ENCODE results near the gene NTM. TPM values are rescaled to one million over a fixed set of nuclear protein-coding genes. Genes with fewer than 3 reads are reported as not detected.
A peak's percentile ranks its signal among the peaks of the same experiment; 100 is the strongest.
"Not testable (repeated sequence)": the region's sequence is repeated elsewhere in the genome, so short reads cannot be mapped to it uniquely, and the experiment has no call there.

NTM gene
- total RNA-seq, 1 donor from 2014 or later, result 0.51 TPM

DNA sequence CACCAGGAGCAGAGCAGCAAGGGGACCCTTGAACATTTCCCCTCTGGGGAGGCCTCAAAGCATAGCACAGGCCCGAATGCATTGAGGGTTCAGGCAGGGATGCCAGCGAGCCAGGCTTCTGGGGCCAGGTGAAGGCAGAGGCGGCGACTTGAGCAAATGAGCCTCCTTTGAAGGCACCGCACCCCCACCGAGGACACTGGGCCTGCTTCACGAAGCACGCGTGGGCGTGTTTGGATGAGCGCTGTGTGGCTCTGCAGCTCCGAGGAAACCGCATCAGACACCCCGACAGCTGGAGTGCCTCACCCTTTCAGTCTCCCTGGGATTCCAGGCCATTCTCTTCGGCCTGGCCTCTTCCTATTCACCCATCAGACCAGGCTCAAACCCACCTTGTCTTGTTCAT is 301.8 kb downstream of the NTM start:
- no peak for DNase-seq

DNA sequence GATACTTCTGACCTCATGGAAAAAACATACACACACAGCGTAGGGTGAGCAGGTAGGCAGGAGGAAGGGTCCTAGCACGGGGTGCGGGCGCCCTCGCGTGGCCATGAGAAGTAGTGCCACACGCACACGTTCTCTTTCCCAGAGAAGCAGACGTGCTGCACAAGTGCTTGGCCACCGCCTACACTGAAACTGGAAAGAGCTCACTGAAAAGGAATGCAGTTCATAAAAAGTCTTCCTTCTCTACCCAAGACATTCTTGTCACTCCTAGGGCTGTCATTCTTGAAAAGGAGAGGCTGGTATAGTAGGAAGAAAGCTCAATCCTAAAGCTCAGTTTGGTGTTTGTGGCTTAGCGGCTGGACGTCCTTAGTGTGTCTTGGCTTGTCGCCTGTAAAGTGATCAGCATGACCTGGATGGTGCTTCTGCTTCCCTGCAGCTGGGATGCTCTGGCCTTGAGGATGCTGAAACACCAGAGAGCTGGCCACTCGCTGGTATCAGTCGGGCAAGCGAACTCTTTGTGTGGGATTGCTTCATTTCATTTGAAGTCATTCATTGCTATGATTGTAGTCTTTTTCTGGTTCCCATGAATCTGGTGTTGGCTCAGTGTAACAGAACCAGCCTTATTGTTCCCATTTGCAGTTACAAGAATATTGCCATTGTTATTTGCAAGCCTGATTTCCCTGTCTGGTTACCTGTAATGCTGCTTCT is 303.8 kb downstream of the NTM start:
- DNase-seq, result peak; percentile 76

DNA sequence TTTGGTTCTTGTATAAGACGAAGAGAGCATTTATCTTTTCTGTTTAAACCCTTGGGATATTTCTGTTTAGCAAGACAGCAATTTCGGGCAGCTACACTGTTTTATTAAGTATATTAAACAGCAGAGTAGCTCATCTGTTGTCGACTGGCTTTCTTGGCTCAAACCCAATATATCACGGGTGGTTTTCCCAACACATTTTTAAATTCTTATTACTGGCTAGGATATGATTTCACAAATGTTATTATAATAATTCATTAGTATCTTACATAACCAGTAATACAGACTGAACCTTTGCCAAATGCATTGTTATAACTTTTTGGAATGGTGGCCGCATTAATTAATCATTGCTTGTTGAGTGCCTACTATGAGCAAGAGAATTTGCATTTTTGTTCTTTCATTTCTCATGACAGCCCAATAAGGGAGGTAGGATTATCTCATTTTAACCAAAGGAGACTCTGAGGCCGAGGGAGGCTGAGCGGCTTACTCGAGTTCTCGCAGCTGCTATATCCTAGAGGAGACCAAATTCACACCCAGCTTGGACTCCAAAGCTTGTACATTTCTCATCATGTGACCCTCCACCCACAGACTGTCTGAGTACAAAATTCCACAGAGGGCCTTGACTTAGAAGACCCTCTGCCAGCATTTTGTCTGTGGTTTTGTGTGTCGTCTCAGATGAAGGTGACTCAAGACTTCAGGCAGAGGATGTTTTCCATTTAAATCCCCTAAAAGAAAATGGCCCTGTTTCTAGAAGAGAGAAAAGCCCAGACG is 304.9 kb downstream of the NTM start:
- DNase-seq, result no peak

DNA sequence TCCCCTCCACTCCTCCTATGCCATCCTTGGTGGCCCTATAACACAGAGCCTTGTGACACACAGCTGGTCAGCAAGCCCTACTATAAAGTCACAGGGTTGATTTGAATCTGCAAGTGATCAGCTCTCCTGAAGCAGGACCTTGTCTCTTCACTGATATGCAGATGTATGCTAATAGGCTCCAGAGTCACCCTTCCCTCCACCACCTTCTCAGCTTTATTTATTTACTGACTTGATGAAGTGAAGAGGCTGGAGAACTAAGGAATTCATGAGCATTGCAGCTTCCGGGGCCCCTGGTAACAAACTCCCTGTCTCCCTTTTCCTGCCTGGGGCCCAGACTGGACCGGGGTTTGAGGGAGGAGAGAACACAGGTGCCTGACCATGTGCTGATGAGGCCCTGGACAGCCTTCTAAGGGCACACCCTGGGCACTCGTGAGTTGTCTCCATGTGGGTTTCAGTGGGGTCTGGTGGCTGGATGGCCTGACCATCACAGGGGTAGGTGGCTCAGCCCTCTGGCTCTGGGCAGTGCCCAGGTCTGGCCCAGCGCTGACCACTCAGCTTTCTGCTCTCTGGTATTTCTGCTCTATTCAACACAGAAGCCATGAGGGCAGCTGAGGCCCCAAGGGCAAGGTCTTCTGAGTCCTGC is 307.5 kb downstream of the NTM start:
- no peak for DNase-seq

DNA sequence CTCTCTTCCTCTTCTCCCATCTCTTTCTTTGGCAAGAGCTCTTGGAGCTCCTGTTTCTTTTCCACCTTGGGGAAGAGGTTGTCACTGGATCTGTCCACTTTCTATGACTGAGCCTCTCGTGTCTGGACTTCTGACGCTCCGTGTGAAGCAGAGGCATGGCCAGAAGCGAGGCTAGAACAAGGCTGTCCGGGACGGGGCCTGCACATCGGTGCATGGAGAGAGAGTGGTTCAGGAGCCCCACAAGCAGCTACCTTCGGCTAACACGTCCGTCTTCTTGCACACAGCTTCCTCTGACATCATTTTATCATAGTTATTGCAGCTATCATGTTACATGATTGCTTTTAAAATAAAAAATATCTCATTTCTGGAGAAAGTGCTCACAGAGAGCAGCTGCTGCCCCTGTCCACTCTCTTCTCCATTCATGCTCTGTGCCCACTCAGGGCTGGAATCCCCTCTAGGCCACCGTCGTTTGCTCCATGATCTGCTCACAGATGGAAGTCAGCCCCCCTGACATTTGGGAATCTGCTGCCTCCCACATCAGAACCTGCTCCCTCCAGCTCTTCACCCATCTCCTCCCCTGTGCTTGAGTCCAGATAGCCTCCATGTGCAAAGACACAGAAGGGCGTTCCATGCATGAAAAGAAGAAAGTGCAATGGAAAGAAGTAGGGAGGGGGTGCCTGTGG is 308.4 kb downstream of the NTM start:
- no peak for DNase-seq

DNA sequence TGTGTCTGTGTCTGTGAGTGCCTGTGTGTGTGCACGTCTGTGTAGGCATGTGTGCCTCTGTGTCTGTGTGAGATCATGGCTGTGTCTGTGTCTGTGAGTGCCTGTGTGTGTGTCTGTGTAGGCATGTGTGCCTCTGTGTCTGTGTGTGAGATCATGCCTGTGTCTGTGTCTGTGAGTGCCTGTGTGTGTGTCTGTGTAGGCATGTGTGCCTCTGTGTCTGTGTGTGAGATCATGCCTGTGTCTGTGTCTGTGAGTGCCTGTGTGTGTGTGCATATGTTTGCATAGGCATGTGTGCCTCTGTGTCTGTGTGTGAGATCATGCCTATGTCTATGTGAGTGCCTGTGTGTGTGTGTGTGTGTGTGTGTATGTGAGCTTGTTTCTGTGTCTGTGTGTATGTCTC is 310.0 kb downstream of the NTM start:
- not testable (repeated sequence) for DNase-seq

DNA sequence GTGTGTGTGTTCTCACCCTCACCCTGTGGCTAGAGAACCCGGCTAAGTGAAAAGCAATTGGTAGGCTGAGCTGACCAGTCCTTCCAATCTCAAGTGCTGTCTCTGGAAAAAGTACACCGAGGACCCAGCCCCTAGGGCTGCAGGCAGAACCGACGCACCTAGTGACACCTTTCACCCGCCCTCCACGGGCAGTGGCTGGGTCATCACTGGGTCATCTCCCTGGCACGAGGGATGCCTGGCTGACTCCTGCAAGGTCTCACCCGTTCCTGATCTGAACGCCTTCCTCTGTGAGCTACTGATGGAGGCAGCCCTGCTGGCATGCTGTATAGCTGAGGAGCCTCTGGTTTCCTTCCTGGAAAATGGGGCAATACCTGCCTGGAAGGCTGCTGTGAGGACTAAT is 311.5 kb downstream of the NTM start:
- no peak for DNase-seq

GRCh38 chr11:131682373-131683015 is 312.1 kb downstream of the NTM start:
- DNase-seq, result no peak

DNA sequence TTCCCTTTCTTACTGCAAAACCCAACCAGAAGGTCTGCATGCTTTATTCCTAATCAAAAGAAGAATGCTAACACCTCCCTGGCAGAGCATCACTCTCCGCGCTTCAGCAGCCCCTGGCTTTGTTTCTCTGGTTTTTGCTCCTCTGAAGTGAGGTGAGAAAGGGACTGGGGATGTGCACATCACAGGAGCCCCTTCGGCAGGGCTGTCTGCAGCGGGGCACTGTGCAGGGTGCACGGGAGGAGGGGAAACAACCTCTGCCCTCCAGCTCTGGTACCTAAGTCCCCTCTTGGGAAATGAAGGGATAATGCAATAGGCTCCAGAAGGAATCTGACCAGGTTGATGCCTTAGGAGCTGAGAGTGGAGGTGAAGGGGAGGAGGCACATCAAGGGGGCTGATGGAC is 312.7 kb downstream of the NTM start:
- DNase-seq, result no peak

GRCh38 chr11:131683666-131684065 is 313.3 kb downstream of the NTM start:
- DNase-seq, result no peak

DNA sequence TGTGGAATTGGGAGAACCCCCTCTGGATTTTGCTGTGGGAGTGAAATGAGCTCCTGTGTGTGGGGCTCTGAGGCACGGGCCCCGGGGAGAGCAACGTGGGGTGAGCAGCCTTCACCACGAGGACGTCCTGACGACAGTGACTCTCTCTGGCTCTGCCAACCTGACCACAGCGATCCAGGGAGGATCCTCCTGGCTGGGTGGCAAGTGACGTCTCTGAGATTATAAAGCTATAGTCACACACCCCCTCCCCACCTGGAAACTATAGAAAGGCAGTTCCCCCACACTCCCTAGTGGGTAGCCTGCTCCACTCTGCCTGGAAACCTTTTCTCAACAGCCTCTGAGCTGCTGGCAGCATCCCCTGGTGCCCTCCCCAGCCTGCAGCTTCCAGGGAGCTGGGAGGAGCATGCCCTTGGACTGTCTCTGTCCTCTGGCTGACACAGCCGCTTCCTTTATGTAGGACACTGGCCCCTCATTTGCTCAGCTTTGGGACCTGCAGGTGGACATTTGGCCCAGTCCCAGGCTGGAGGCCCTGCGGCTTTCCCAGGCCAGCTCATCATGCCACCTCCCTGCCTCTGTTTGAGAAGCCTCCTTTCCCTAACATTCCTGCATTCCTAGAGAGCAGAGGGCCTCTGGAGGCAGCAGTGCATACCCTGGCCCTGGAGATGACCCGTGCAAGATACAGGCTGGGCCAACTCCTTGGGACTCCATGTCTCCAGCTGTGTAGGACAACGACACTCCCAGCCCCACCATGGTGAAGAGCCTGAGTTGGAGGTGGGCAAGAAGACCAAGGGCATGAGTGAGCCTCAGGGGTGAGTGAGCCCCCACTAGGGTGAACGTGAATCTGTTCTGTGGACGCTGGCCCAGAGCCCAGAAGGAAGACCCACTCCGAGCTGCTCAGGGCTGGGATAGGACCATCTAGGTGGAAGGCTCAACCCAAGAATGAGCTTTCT is 314.0 kb downstream of the NTM start:
- DNase-seq, result no peak

DNA sequence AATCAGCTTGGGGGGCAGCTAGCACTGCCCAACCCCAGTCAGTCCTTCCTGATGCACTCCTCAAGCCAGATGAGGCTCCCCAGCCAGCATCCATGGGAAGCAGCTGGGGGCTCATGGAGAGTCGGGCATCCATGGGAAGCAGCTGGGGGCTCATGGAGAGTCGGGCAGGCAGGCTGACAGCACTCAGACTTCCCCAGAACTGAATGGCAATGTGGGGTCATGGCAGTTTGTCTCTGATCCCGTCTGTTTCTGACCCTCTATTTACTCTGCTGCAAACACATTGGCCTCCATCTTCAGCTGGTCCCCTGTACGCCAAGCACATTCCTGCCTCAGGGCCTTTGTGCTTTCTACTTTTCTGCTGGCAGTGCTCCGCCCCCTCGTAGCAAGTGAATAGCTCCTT is 314.8 kb downstream of the NTM start:
- DNase-seq, result no peak

GRCh38 chr11:131685906-131686305 is 315.5 kb downstream of the NTM start:
- no peak for DNase-seq

DNA sequence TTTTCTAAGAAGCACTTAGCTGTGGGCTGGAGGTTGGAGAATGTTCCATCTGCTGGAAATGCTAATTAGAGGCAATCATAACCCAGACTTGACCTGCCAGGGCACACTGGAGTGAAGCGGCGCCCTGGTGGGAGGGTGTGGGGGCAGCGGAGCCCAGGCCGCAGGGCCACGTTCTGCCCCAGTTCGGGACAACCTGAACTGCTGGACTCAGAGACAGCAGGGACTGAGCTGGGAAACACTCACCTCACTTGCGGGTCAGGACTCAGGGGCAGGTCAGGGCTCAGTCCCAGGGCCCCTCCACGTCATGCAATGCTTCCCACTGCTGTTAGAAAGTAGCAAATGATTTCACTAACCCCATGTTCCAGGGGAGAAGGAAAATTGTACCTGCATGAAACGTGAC is 316.4 kb downstream of the NTM start:
- no peak for DNase-seq

DNA sequence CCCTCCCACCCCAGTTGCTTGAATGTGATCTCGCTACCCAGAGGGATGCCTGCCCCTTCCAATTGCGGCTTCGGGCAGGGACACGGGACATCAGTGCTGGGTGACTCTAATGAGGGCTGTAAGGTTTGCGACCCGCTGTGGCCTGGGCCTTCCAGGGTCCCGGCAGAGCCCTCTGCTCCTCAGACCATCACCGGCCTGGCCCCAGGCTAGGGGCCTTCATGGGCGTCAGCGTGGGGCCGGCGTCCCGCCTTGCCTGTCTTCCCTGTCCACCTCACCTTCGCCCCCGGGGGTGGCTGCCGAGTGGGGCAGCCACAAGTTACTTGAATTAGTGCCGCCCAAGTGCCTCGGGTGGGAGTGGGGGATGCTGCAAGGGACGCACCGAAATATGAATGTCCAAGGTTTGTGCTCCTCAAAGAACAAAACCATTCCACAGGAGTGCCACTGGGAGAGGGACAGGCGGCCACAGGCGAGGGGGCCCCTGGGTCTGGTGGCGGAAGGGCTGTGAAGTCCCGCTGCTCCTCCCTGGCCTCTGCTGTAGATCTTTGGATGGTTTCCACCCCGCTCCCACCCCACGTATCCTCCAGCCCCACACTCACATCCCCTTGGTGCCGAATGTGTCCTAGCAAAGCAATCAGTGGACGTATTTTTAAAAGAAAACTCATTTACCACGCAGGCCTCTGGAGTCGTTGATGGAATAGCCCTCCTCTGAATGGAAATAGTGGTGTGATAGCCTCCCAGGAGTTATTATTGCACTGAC is 317.1 kb downstream of the NTM start:
- DNase-seq, result no peak

DNA sequence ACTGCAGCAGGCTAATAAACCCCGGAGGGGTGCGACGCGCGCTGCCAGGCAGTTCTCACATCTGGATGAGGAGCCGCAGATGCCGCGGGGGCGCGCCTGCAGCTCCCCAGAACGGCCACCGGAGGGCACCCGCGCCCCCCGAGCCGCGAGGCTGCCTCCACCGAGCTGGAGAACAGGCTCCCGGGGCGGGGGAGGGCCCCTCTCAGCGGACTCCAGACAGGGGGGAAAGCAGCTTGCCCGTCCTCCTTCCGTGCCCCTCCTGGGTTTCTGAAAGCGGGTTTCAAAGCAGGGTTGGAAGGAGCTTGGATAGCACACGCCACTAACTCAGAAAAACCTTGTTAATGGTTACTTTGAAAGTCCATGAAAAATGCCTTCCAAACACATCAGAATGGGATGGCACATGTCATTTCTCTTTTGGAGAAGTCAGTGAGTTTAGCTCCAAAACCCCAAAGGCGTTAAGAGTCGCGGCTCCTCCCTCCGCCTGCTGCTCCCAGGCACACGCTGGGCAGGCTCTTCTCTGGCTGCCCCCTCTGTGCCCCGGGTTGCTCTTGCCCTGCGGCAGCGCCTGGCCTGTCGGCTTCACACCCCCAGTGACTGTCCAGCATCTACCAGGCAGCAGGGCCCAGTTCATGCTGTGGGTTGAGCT is 317.8 kb downstream of the NTM start:
- peak; percentile 71 for DNase-seq

DNA sequence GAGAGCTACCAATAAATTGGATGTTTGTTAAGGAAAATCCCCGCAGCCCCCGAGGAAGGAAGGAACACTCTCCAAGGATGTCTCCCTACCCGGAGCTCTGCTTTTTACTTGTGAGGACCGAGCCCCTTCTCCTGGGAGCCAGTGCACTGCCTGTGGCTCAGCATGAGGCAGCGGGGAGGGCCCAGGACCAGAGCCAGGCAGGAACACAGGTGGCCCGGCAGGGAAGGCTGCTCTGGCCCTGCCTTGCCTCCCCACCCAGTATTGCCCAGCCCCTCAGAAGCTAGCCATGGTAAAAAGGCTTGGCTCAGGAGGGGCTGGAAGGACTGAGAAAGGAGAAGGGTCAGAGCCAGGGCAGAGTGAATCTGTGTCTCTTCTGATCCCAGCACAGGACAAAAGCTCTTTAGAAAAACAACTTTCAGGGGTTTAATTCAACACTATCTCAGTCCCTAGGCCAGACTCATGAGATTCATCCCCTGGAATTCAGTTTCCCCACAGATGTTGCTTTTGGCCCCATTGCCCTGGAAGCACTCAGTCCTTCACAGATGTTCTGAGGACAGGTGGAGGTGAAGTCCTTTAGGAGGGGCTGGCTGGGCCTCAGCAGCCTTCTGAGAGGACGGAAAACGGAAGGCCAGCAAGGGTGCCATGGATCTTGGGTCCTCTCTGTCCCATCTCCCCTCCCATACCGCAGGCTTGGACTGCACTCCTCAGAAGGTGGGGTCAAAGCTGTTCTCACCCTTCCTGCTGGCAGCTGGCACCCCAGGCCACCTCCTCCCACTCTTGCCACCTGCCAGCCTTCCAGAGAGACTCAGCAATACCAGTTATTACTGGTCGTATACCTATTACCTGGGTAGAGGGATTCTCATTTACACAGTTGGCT is 318.9 kb downstream of the NTM start:
- DNase-seq, result no peak

DNA sequence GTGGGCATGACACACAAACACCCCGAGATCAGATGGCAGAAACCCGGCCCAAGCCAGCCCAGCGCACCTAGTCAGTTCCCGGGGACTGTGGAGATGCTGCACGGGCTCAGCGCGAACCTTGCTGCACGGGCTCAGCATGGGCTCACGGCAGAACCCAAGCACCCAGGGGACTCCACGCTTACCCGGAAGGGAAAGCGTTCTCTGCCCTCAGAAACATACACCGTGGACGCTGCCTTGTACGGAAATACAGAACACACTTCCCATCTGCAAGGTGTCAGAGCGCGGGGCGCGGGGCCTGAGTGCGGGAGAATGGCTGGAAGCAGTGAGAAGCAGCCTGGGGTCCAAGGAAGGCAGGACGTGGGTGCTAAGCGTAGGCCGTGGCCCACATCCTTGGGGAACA is 319.9 kb downstream of the NTM start:
- no peak for DNase-seq

DNA sequence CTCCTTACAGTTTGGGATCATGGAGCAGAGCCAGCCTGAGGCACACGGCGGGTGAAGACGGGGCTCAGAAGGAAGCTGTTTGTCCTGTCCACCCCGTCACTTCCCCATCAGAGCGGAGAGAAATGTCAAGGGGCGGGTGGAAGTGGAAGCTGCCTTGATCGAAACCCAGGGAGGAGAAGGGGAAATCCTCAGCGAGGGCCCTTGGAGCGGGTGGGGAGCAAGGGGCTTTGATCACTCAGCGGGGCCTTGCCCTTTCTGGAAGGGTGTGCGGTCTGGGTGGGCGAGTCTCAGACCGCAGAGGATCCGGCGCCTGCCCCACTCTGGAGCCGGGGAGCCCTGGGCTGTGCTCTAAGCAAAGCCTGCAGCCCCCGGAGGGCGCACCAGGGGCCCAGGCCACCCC is 320.4 kb downstream of the NTM start:
- no peak for DNase-seq

Measured in dermis blood vessel endothelial cell (primary cell).